WERI-Rb-1 (cell line): ENCODE measurements around the gene CAMKMT.
A peak's percentile ranks its signal among the peaks of the same experiment; 100 is the strongest.

Experiments used
- DNase-seq: peaks from one replicate; pipeline ENCODE4 v3.0.0-alpha.2; 2020
- H3K27ac ChIP-seq: fragments of 250-450 bp; sonication (Bioruptor Pico); 2 replicates; pipeline ENCODE4 v1.5.1; 2020; ENCODE audit warnings: mild to moderate bottlenecking, moderate library complexity
- H3K27me3 ChIP-seq: fragments of 250-450 bp; sonication (Bioruptor Pico); 2 replicates; pipeline ENCODE4 v1.5.1; 2021; ENCODE audit warnings: mild to moderate bottlenecking, low read depth, moderate library complexity; ENCODE audit not compliant: insufficient read depth, severe bottlenecking
- H3K36me3 ChIP-seq: fragments of 250-450 bp; sonication (Bioruptor Pico); 2 replicates; pipeline ENCODE4 v1.5.1; 2020; ENCODE audit warnings: mild to moderate bottlenecking, moderate library complexity
- H3K4me3 ChIP-seq: 2 replicates; pipeline ENCODE4 v1.5.1; 2011; ENCODE audit warnings: low read depth, mild to moderate bottlenecking, control low read depth, low read length
- H3K9me3 ChIP-seq: fragments of 250-450 bp; sonication (Bioruptor Pico); 2 replicates; pipeline ENCODE4 v1.5.1; 2021; ENCODE audit warnings: mild to moderate bottlenecking, moderate library complexity; ENCODE audit not compliant: severe bottlenecking
- TF ChIP-seq, protein P1 (sequence below): IDR thresholded peaks from 2 replicates; pipeline ENCODE4 v1.5.1; 2011; ENCODE audit warnings: low read depth, mild to moderate bottlenecking, control low read depth, inconsistent platforms, low read length

The CAMKMT gene

DNA sequence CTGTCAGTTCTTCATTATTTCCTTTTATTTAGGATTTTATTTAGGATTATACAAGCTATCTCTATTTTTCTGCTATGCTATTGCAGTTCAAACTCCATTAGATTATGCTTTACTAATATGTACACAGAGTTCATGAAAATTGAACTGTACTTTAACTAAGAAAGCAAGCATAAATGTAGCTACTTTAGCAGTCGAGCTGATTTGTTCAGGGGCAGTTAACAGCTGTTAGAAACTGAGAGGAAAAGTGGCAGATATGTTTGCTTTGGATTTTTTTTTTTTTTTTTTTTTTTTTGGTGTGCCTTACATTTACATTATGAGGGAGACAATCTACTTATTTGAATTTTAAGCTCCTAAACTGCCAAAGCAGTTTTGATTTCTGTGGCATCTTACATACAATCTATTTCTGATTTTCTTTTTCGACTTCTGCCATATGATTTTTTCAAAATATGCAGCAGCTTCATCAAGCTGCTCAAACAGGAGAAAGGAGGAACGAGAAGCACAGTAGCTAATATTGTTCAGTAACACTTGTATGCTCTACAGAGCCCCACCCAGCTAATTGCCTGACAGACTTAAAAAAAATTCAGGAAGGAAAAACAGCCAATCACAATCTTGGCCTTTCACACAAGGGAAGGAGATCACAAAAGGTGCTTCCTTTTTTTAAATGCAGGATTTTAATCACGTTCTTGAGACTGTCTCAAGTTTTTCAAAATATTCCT, 346.4 kb downstream of the CAMKMT start:
- DNase-seq = no peak
- H3K4me3 ChIP-seq = no peak overlapping the region
- H3K36me3 ChIP-seq = no peaks in the 10 kb centered on the region
- TF ChIP-seq, protein P1, sequence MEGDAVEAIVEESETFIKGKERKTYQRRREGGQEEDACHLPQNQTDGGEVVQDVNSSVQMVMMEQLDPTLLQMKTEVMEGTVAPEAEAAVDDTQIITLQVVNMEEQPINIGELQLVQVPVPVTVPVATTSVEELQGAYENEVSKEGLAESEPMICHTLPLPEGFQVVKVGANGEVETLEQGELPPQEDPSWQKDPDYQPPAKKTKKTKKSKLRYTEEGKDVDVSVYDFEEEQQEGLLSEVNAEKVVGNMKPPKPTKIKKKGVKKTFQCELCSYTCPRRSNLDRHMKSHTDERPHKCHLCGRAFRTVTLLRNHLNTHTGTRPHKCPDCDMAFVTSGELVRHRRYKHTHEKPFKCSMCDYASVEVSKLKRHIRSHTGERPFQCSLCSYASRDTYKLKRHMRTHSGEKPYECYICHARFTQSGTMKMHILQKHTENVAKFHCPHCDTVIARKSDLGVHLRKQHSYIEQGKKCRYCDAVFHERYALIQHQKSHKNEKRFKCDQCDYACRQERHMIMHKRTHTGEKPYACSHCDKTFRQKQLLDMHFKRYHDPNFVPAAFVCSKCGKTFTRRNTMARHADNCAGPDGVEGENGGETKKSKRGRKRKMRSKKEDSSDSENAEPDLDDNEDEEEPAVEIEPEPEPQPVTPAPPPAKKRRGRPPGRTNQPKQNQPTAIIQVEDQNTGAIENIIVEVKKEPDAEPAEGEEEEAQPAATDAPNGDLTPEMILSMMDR = no peak
- no peak overlapping the region for H3K27ac ChIP-seq
- H3K27me3 ChIP-seq = no peaks in the 10 kb centered on the region
- no peaks in the 10 kb centered on the region for H3K9me3 ChIP-seq

DNA sequence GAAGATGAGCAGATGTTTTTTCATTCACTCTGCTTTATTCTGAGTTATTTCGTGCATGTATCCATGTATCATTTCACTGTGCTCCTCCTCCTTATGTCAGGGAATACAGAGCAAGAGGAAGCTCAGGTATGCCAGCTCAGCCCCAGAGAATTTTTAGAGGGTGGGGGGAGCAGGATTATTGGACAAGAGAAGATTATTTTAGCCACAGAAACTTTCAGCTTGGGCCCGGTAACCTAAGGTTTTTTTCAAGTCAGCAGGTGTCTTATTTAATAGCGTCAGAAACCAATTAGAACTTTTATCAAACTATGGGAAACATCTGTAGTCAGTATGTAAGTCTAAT, 346.9 kb downstream of the CAMKMT start:
- no peak overlapping the region for H3K4me3 ChIP-seq
- H3K27ac ChIP-seq = no peak overlapping the region
- no peak for DNase-seq
- H3K36me3 ChIP-seq = no peaks in the 10 kb centered on the region
- no peaks in the 10 kb centered on the region for H3K27me3 ChIP-seq
- TF ChIP-seq, protein P1 = no peak
- H3K9me3 ChIP-seq = no peaks in the 10 kb centered on the region

DNA sequence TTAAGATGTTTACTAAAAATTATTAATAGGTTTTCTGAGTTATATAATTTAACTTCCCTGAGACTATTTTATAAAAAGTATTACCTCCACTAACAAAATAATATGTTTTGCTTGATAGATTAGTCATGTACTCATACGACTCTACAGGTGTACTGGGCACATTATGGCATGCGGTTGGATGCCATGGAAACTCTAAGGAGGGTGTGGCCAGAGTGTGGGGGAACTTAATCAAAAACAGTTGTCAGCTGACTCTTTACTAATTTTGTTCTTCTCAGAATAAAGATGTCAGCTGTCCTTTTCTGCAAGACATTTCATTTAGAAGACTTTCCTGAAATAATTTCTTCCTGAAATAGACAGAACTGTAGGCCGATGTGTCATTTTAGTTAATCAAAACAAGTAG, 351.4 kb downstream of the CAMKMT start:
- no peak overlapping the region for H3K4me3 ChIP-seq
- H3K36me3 ChIP-seq = no peaks in the 10 kb centered on the region
- no peak overlapping the region for H3K27ac ChIP-seq
- no peak for DNase-seq
- TF ChIP-seq, protein P1 = no peak
- H3K27me3 ChIP-seq = no peaks in the 10 kb centered on the region
- no peaks in the 10 kb centered on the region for H3K9me3 ChIP-seq

DNA sequence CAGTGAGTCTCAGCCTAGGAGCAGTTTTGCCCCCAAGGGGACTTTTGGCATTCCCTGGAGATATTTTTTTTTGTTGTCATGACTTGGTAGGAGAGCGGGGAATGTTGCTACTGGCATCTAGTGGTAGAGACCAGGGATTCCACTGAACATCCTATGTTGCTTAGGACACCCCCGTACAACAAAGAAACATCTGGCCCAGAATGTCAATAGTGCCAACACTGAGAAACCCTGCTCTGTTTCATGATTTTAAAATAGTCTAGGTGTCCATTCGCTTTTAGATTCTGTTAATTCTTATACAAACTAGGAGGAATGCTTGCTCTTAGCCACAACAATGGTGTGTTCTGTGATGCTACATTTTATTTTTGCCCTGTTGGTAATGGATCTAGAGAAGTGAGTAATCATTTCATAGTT, 353.9 kb downstream of the CAMKMT start:
- Histone ChIP-seq H3K36me3 (no peaks in the 10 kb centered on the region), H3K4me3 (no peak overlapping the region), H3K27ac (no peak overlapping the region), H3K9me3 (no peaks in the 10 kb centered on the region), H3K27me3 (no peaks in the 10 kb centered on the region)
- TF ChIP-seq, protein P1 = peak; percentile 91
- DNase-seq = peak; percentile 57

DNA sequence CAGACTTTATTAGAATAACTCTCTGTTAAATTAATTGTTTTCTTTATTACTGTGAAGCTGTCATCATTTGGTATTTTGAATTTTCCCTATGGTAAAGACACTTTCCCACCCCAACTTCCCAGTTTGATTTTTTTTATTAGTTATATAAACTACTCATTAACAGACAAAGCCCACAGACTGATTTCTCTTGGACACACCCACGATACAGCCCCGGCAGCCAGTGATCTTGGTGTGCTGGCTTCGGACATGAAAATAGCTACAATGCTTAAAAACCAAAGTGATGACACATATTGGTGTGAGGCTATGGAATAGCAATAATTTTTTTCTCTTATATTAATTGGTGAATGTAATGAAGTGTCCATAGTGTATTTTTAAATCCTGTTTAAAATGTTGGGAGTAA, 354.4 kb downstream of the CAMKMT start:
- Histone ChIP-seq H3K27ac (no peak overlapping the region), H3K9me3 (no peaks in the 10 kb centered on the region), H3K4me3 (no peak overlapping the region), H3K27me3 (no peaks in the 10 kb centered on the region), H3K36me3 (no peaks in the 10 kb centered on the region)
- no peak for DNase-seq
- TF ChIP-seq, protein P1 = no peak

DNA sequence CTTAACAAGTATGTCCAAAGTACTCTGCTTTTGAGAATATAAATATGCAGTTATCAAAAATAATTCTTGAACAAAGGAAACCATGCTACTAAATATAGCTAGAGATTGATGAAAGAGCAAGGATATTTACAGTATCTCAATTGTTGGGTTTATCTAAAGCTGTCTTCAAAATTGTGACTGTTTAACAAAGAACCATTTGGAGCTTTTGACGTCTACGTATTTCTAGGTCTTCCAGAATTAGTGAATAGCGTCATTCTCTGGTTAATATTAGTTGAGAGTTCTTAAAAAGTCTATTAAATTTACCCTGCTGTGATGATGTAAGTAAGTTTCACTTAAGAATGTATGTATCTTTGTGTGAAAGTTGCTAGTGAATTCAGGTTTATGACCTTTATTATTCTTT, 356.7 kb downstream of the CAMKMT start:
- TF ChIP-seq, protein P1 = no peak
- Histone ChIP-seq H3K9me3 (no peaks in the 10 kb centered on the region), H3K27ac (no peak overlapping the region), H3K36me3 (no peaks in the 10 kb centered on the region), H3K27me3 (no peaks in the 10 kb centered on the region), H3K4me3 (no peak overlapping the region)
- DNase-seq = no peak
